ENCODE results near the gene TRERF1.
A peak's percentile ranks its signal among the peaks of the same experiment; 100 is the strongest.

TRERF1 gene

GRCh38 chr6:42281570-42281969, 170.2 kb downstream of the TRERF1 start:
- no peaks in the 10 kb centered on the region for H3K9me3 Mint-ChIP-seq
- no peak overlapping the region for H3K27ac Mint-ChIP-seq
- no peaks in the 10 kb centered on the region for H3K27me3 Mint-ChIP-seq
- peaks cover 3% of the 10 kb centered on the region for H3K36me3 Mint-ChIP-seq
- H3K4me3 Mint-ChIP-seq: peak overlapping the region; percentile 21
- peaks cover 52% of the 10 kb centered on the region for H3K4me1 Mint-ChIP-seq

- no peaks in the 10 kb centered on the region for H3K9me3 Mint-ChIP-seq
- H3K4me3 Mint-ChIP-seq: peak overlapping the region; percentile 21
- peaks cover 6% of the 10 kb centered on the region for H3K36me3 Mint-ChIP-seq
- H3K27ac Mint-ChIP-seq: no peak overlapping the region
- H3K4me1 Mint-ChIP-seq: peaks cover 52% of the 10 kb centered on the region
- H3K27me3 Mint-ChIP-seq: no peaks in the 10 kb centered on the region
These were observed 170.7 kb downstream of the TRERF1 start for GRCh38 chr6:42280966-42281533.

- Mint-ChIP-seq H3K27ac (no peak overlapping the region), H3K4me1 (peaks cover 52% of the 10 kb centered on the region), H3K4me3 (peak overlapping the region; percentile 23), H3K9me3 (no peaks in the 10 kb centered on the region), H3K27me3 (no peaks in the 10 kb centered on the region), H3K36me3 (peaks cover 6% of the 10 kb centered on the region)
These were observed 171.6 kb downstream of the TRERF1 start for GRCh38 chr6:42279966-42280629.

- H3K36me3 Mint-ChIP-seq: peaks cover 4% of the 10 kb centered on the region
- H3K27ac Mint-ChIP-seq: peak overlapping the region; percentile 8
- peaks cover 49% of the 10 kb centered on the region for H3K4me1 Mint-ChIP-seq
- H3K9me3 Mint-ChIP-seq: no peaks in the 10 kb centered on the region
- H3K4me3 Mint-ChIP-seq: peak overlapping the region; percentile 23
- H3K27me3 Mint-ChIP-seq: no peaks in the 10 kb centered on the region
These were observed 172.5 kb downstream of the TRERF1 start for GRCh38 chr6:42279144-42279781.

- H3K4me3 Mint-ChIP-seq: no peak overlapping the region
- no peaks in the 10 kb centered on the region for H3K27me3 Mint-ChIP-seq
These were observed 173.4 kb downstream of the TRERF1 start for GRCh38 chr6:42278131-42278853.

GRCh38 chr6:42276034-42276890, 175.5 kb downstream of the TRERF1 start:
- H3K9me3 Mint-ChIP-seq: no peaks in the 10 kb centered on the region
- no peaks in the 10 kb centered on the region for H3K27me3 Mint-ChIP-seq
- H3K4me1 Mint-ChIP-seq: peaks cover 42% of the 10 kb centered on the region
- H3K4me3 Mint-ChIP-seq: no peak overlapping the region
- peaks cover 6% of the 10 kb centered on the region for H3K36me3 Mint-ChIP-seq
- no peak overlapping the region for H3K27ac Mint-ChIP-seq

More at GRCh38 chr6:42278131-42278853, 173.4 kb downstream of the TRERF1 start:
- H3K27ac Mint-ChIP-seq: no peak overlapping the region
- no peaks in the 10 kb centered on the region for H3K9me3 Mint-ChIP-seq
- H3K4me1 Mint-ChIP-seq: peaks cover 47% of the 10 kb centered on the region
- peaks cover 3% of the 10 kb centered on the region for H3K36me3 Mint-ChIP-seq

GRCh38 chr6:42275376-42276033, 176.2 kb downstream of the TRERF1 start:
- Mint-ChIP-seq H3K27me3 (no peaks in the 10 kb centered on the region), H3K27ac (peak overlapping the region; percentile 46), H3K4me3 (no peak overlapping the region), H3K9me3 (no peaks in the 10 kb centered on the region), H3K36me3 (peaks cover 6% of the 10 kb centered on the region), H3K4me1 (peaks cover 35% of the 10 kb centered on the region)

- Mint-ChIP-seq H3K9me3 (no peaks in the 10 kb centered on the region), H3K4me1 (peaks cover 33% of the 10 kb centered on the region), H3K36me3 (peaks cover 10% of the 10 kb centered on the region), H3K27ac (no peak overlapping the region), H3K4me3 (no peak overlapping the region), H3K27me3 (no peaks in the 10 kb centered on the region)
These were observed 176.8 kb downstream of the TRERF1 start for GRCh38 chr6:42274898-42275297.

GRCh38 chr6:42271834-42272805, 179.6 kb downstream of the TRERF1 start:
- peaks cover 19% of the 10 kb centered on the region for H3K36me3 Mint-ChIP-seq
- no peaks in the 10 kb centered on the region for H3K9me3 Mint-ChIP-seq
- peaks cover 16% of the 10 kb centered on the region for H3K4me1 Mint-ChIP-seq
- H3K27ac Mint-ChIP-seq: peak overlapping the region; percentile 33
- no peak overlapping the region for H3K4me3 Mint-ChIP-seq
- H3K27me3 Mint-ChIP-seq: no peaks in the 10 kb centered on the region

GRCh38 chr6:42269974-42270510, 181.7 kb downstream of the TRERF1 start:
- Mint-ChIP-seq H3K9me3 (no peaks in the 10 kb centered on the region), H3K4me1 (peaks cover 16% of the 10 kb centered on the region), H3K27ac (peak overlapping the region; percentile 23), H3K27me3 (no peaks in the 10 kb centered on the region), H3K36me3 (peaks cover 17% of the 10 kb centered on the region), H3K4me3 (no peak overlapping the region)

GRCh38 chr6:42269553-42269952, 182.2 kb downstream of the TRERF1 start:
- Mint-ChIP-seq H3K36me3 (peaks cover 17% of the 10 kb centered on the region), H3K27me3 (no peaks in the 10 kb centered on the region), H3K9me3 (no peaks in the 10 kb centered on the region), H3K4me1 (peaks cover 16% of the 10 kb centered on the region), H3K27ac (peak overlapping the region; percentile 35), H3K4me3 (no peak overlapping the region)

GRCh38 chr6:42268835-42269204, 182.9 kb downstream of the TRERF1 start:
- no peak overlapping the region for H3K4me3 Mint-ChIP-seq
- H3K27ac Mint-ChIP-seq: no peak overlapping the region
- H3K27me3 Mint-ChIP-seq: no peaks in the 10 kb centered on the region
- peaks cover 17% of the 10 kb centered on the region for H3K36me3 Mint-ChIP-seq
- no peaks in the 10 kb centered on the region for H3K9me3 Mint-ChIP-seq
- H3K4me1 Mint-ChIP-seq: peaks cover 16% of the 10 kb centered on the region

- Mint-ChIP-seq H3K4me1 (peaks cover 16% of the 10 kb centered on the region), H3K36me3 (peaks cover 17% of the 10 kb centered on the region), H3K27ac (no peak overlapping the region), H3K27me3 (no peaks in the 10 kb centered on the region), H3K4me3 (no peak overlapping the region), H3K9me3 (no peaks in the 10 kb centered on the region)
These were observed 183.5 kb downstream of the TRERF1 start for GRCh38 chr6:42268016-42268834.
